Neuronal stem cell (in vitro differentiated cells): ENCODE results near the gene VPS13D.
"Not testable (repeated sequence)": the region's sequence is repeated elsewhere in the genome, so short reads cannot be mapped to it uniquely, and the experiment has no call there.

Source experiments
- DNase-seq: peaks from one replicate; pipeline ENCODE4 v3.0.0-alpha.2; 2013; ENCODE audit warnings: low spot score
- H2AFZ ChIP-seq: one replicate; pipeline ENCODE4 v1.6.1; 2013; ENCODE audit warnings: mild to moderate bottlenecking, low read length, inconsistent platforms
- H2AK5ac ChIP-seq: 2 replicates; pipeline ENCODE4 v1.6.1; 2013; ENCODE audit warnings: low read depth, mild to moderate bottlenecking, inconsistent platforms, low read length, moderate library complexity, mixed read lengths
- H2BK120ac ChIP-seq: 2 replicates; pipeline ENCODE4 v1.6.1; 2013; ENCODE audit warnings: low read depth, mild to moderate bottlenecking, inconsistent platforms, low read length, moderate library complexity, mixed read lengths
- H2BK12ac ChIP-seq: one replicate; pipeline ENCODE4 v1.6.1; 2013; ENCODE audit warnings: low read length, inconsistent platforms
- H2BK15ac ChIP-seq: 2 replicates; pipeline ENCODE4 v1.6.1; 2013; ENCODE audit warnings: mild to moderate bottlenecking, low read length, inconsistent platforms, mixed read lengths
- H2BK5ac ChIP-seq: one replicate; pipeline ENCODE4 v1.6.1; 2013; ENCODE audit warnings: inconsistent platforms, mild to moderate bottlenecking, low read length, moderate library complexity
- H3K14ac ChIP-seq: one replicate; pipeline ENCODE4 v1.6.1; 2013; ENCODE audit warnings: low read length, inconsistent platforms
- H3K18ac ChIP-seq: 2 replicates; pipeline ENCODE4 v1.6.1; 2013; ENCODE audit warnings: low read length, inconsistent platforms
- H3K23ac ChIP-seq: 2 replicates; pipeline ENCODE4 v1.6.1; 2013; ENCODE audit warnings: low read depth, mild to moderate bottlenecking, mixed read lengths, low read length, inconsistent platforms; ENCODE audit not compliant: poor library complexity
- H3K27ac ChIP-seq: replicated peaks from 3 replicates; pipeline ENCODE4 v1.5.1; 2013; ENCODE audit warnings: low read length, inconsistent platforms
- H3K27me3 ChIP-seq, 3 experiments: 2 replicates each; pipeline ENCODE4 v1.6.1; 2013; ENCODE audit warnings: low read length in 3 of 3, mild to moderate bottlenecking in 2 of 3, inconsistent platforms in 1 of 3, low read depth in 1 of 3, mixed read lengths in 1 of 3, moderate library complexity in 1 of 3; ENCODE audit not compliant: control insufficient read depth in 3 of 3, insufficient read depth in 3 of 3
- H3K36me3 ChIP-seq, 2 donors: replicated peaks in 1 of 2; 2 replicates each; pipeline ENCODE4 v1.6.1; 2013; ENCODE audit warnings: low read length in 2 of 2; ENCODE audit not compliant: control insufficient read depth in 2 of 2, insufficient read depth in 2 of 2
- H3K4ac ChIP-seq: 2 replicates; pipeline ENCODE4 v1.6.1; 2013; ENCODE audit warnings: inconsistent platforms, mild to moderate bottlenecking, low read length, moderate library complexity
- H3K4me1 ChIP-seq, 2 donors: 1 replicate in 1 of 2; 2 replicates in 1 of 2; pipeline ENCODE4 v1.6.1; 2013; ENCODE audit warnings: low read length in 2 of 2, low read depth in 1 of 2; ENCODE audit not compliant: control insufficient read depth in 2 of 2, insufficient read depth in 1 of 2
- H3K4me2 ChIP-seq: one replicate; pipeline ENCODE4 v1.6.1; 2013; ENCODE audit warnings: mild to moderate bottlenecking, low read length, inconsistent platforms; ENCODE audit not compliant: insufficient read depth, poor library complexity, severe bottlenecking
- H3K4me3 ChIP-seq, 2 donors: 2 replicates each; pipeline ENCODE4 v1.5.1; 2013; ENCODE audit warnings: low read length in 2 of 2, mild to moderate bottlenecking in 2 of 2, inconsistent platforms in 1 of 2, moderate library complexity in 1 of 2
- H3K79me1 ChIP-seq: one replicate; pipeline ENCODE4 v1.6.1; 2013; ENCODE audit warnings: low read depth, mild to moderate bottlenecking, inconsistent platforms, low read length, moderate library complexity
- H3K9ac ChIP-seq: one replicate; pipeline ENCODE4 v1.6.1; 2013; ENCODE audit warnings: mild to moderate bottlenecking, low read depth, low read length, inconsistent platforms; ENCODE audit not compliant: poor library complexity
- H3K9me3 ChIP-seq, 2 donors: replicated peaks in 1 of 2; 2 replicates each; pipeline versions ENCODE3 to v1.6.1; 2013; ENCODE audit warnings: low read length in 2 of 2, mild to moderate bottlenecking in 2 of 2, inconsistent platforms in 1 of 2, low read depth in 1 of 2, mixed read lengths in 1 of 2, moderate library complexity in 1 of 2; ENCODE audit not compliant: control insufficient read depth in 2 of 2, insufficient read depth in 1 of 2
- H4K8ac ChIP-seq: one replicate; pipeline ENCODE4 v1.6.1; 2013; ENCODE audit warnings: low read depth, mild to moderate bottlenecking, inconsistent platforms, low read length, moderate library complexity
- H4K91ac ChIP-seq: one replicate; pipeline ENCODE4 v1.6.1; 2013; ENCODE audit warnings: low read length, low read depth, mild to moderate bottlenecking, inconsistent platforms; ENCODE audit not compliant: poor library complexity
- WGBS, 2 donors: extraction: QIAGEN DNeasy Blood & Tissue Kit; methylation state at CpG; one replicate each; pipeline ENCODE4 v1.1.7; 2013; ENCODE audit warnings: missing lambda C conversion rate in 2 of 2, mixed read lengths in 1 of 2; ENCODE audit not compliant: insufficient read length in 2 of 2, insufficient replicate concordance in 1 of 2; ENCODE audit errors: extremely low coverage in 2 of 2; 5-methylcytosine and 5-hydroxymethylcytosine counted together

VPS13D gene

DNA sequence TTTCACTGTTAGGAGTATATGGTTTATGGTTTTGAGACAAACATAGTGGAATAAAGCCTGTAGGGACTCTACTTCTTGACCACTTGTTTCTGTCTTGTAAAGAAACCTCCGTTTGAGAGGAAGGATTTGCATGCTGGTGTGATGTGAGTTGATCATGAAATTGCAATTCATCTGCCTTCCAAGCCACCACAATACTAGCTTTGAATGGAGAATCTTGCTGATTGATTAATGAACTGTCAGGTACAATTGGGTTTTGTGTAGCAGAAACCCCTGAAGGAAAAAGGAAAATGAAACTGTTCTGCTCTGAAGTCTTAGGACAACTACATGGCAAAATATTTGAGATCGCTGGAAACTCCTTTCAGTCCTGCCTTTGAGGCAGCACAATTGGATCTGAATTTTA lies 90.7 kb downstream of the VPS13D start:
- no peak overlapping the region for H2AFZ ChIP-seq
- H4K91ac ChIP-seq, result no peak overlapping the region
- H3K9me3 ChIP-seq, result no peaks in the 10 kb centered on the region
- H3K27ac ChIP-seq, result no peak overlapping the region
- no peak overlapping the region for H2BK5ac ChIP-seq
- H3K14ac ChIP-seq, result no peak overlapping the region
- no peaks in the 10 kb centered on the region for H3K4me1 ChIP-seq
- no peak overlapping the region for H3K4me2 ChIP-seq
- no peak overlapping the region for H2BK12ac ChIP-seq
- no peak overlapping the region for H3K4me3 ChIP-seq
- H2BK15ac ChIP-seq, result no peak overlapping the region
- no peak overlapping the region for H3K23ac ChIP-seq
- H3K4ac ChIP-seq, result no peak overlapping the region
- no peak overlapping the region for H2AK5ac ChIP-seq
- no peak for DNase-seq
- H3K9ac ChIP-seq, result no peak overlapping the region
- WGBS, 2 donors, result no CpG with 5 or more reads among the region's 2 CpGs
- H3K36me3 ChIP-seq, result peaks cover 7 to 67% of the 10 kb centered on the region in 2 donors
- no peaks in the 10 kb centered on the region for H3K27me3 ChIP-seq
- H4K8ac ChIP-seq, result no peak overlapping the region
- H3K18ac ChIP-seq, result no peak overlapping the region
- no peak overlapping the region for H2BK120ac ChIP-seq
- H3K79me1 ChIP-seq, result no peaks in the 10 kb centered on the region

DNA sequence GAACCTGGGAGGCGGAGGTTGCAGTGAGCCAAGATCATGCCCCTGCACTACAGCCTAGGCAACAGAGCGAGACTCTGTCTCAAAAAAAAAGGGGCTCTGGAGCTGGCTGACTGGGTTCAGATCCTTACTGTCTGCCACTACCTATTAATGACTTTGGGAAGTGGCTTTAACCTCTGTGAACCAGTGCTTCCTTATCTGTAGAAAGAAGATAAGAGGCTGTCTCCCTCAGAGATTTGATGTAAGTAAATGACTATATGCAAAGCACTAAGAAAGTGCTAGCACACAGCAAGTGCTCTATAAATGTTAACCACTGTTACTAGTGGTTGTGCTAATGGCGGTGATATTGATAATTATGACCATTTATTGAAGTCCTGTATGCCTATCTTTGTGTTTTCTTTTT lies 94.6 kb downstream of the VPS13D start:
- no peak overlapping the region for H3K18ac ChIP-seq
- H3K4me3 ChIP-seq, result no peak overlapping the region
- no peaks in the 10 kb centered on the region for H3K27me3 ChIP-seq
- no peak overlapping the region for H2BK12ac ChIP-seq
- no peak overlapping the region for H3K27ac ChIP-seq
- H2BK15ac ChIP-seq, result no peak overlapping the region
- no peak for DNase-seq
- H2AFZ ChIP-seq, result no peak overlapping the region
- no peak overlapping the region for H3K9ac ChIP-seq
- H3K4me2 ChIP-seq, result no peak overlapping the region
- no peak overlapping the region for H2AK5ac ChIP-seq
- H3K4me1 ChIP-seq, result no peaks in the 10 kb centered on the region
- no peak overlapping the region for H3K14ac ChIP-seq
- H3K23ac ChIP-seq, result no peak overlapping the region
- H3K79me1 ChIP-seq, result no peaks in the 10 kb centered on the region
- H4K91ac ChIP-seq, result no peak overlapping the region
- H3K9me3 ChIP-seq, result no peaks in the 10 kb centered on the region
- H3K4ac ChIP-seq, result no peak overlapping the region
- WGBS, 2 donors, result no CpG with 5 or more reads among the region's 3 CpGs
- no peak overlapping the region for H2BK120ac ChIP-seq
- no peak overlapping the region for H4K8ac ChIP-seq
- peaks cover 3 to 57% of the 10 kb centered on the region in 2 donors for H3K36me3 ChIP-seq
- no peak overlapping the region for H2BK5ac ChIP-seq

DNA sequence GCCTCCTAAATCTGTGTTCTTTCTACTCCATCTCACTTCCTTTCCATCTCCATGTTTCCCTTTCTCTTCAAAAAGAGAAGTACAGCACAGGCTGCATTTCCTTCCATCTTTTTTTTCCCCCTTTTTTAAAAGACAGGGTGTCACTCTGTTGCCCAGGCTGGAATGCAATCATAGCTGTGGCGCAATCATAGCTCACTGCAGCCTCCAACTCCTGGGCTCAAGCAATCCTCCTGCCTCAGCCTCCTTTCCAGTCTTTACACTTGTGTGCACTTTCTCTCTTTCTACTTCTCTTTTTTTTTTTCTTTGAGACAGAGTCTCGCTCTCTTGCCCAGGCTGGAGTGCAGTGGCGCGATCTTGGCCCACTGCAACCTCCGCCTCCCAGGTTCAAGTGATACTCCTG lies 95.1 kb downstream of the VPS13D start:
- not testable (repeated sequence) for H2BK15ac ChIP-seq, H3K27ac ChIP-seq, H3K27me3 ChIP-seq, H3K9ac ChIP-seq, H3K14ac ChIP-seq, H4K91ac ChIP-seq, H2AK5ac ChIP-seq, H3K23ac ChIP-seq, H2BK12ac ChIP-seq, H3K4ac ChIP-seq, H3K4me3 ChIP-seq, H2AFZ ChIP-seq, H3K79me1 ChIP-seq, H3K4me1 ChIP-seq, H2BK120ac ChIP-seq, H4K8ac ChIP-seq, H3K18ac ChIP-seq, H3K9me3 ChIP-seq, H3K4me2 ChIP-seq, DNase-seq, H2BK5ac ChIP-seq
- peaks cover 5 to 56% of the 10 kb centered on the region in 2 donors for H3K36me3 ChIP-seq
- WGBS, 2 donors, result no CpG with 5 or more reads among the region's 5 CpGs

DNA sequence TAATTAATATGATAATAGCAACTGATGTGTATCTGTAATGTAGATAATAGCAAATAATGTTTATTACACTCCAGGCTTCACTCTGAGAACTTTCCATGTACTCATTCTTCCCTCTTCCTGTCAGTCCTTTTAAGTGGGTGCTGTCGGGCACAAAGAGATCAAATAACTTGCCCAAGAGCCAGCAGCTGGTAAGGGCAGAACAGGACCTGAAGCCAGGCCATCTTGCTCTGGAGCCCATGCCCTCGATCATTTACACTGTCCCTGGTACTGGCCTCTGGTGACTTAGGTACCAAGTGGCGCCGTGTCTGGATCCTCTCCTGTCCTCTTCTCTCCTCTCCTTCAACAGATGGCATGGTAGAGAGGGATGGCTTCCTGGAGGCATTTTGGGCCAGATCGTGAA lies 97.2 kb downstream of the VPS13D start:
- Histone ChIP-seq H2BK120ac (no peak overlapping the region), H3K4me2 (no peak overlapping the region), H2AFZ (no peak overlapping the region), H3K27ac (no peak overlapping the region), H3K18ac (no peak overlapping the region), H3K9me3 (no peaks in the 10 kb centered on the region), H3K23ac (no peak overlapping the region), H4K8ac (no peak overlapping the region), H3K4me3 (no peak overlapping the region), H3K4ac (no peak overlapping the region), H3K9ac (no peak overlapping the region), H3K14ac (no peak overlapping the region), H3K27me3 (no peaks in the 10 kb centered on the region), H3K36me3 (peaks cover 5 to 49% of the 10 kb centered on the region in 2 donors), H4K91ac (no peak overlapping the region), H3K79me1 (no peaks in the 10 kb centered on the region), H2BK5ac (no peak overlapping the region), H2AK5ac (no peak overlapping the region), H3K4me1 (no peaks in the 10 kb centered on the region), H2BK12ac (no peak overlapping the region), H2BK15ac (no peak overlapping the region)
- no CpG with 5 or more reads among the region's 5 CpGs for WGBS, 2 donors
- DNase-seq, result no peak
